Activated CD4-positive, alpha-beta memory T cell treated with anti-CD3 and anti-CD28 coated beads, Interleukin-2, amount 10 ng/mL, durations not matched to agents 7 days and 5 days (primary cell): ENCODE results near the gene KRTAP10-1. TPM values are rescaled to one million over a fixed set of nuclear protein-coding genes. Genes with fewer than 3 reads are reported as not detected.
"Not testable (repeated sequence)": the region's sequence is repeated elsewhere in the genome, so short reads cannot be mapped to it uniquely, and the experiment has no call there.

Source experiments
- CTCF ChIA-PET: fragments of 350-600 bp; sonication (Branson Sonifier 250); formaldehyde crosslinking; loops from one replicate; lab custom pipeline; 2021; ENCODE audit warnings: antibody characterized with exemption, inconsistent platforms; lab: Charles Lee
- POLR2A ChIA-PET: fragments of 350-600 bp; sonication (Branson Sonifier 250); formaldehyde crosslinking; loops from one replicate; lab custom pipeline; 2021; ENCODE audit warnings: antibody characterized with exemption; lab: Charles Lee
- DNase-seq: peaks from one replicate; pipeline ENCODE4 v3.0.0-alpha.2; 2020
- H3K27ac Mint-ChIP-seq: one replicate; pipeline ENCODE4 v1.8.0; 2021; ENCODE audit warnings: mild to moderate bottlenecking, mixed read lengths
- H3K27me3 Mint-ChIP-seq: one replicate; pipeline ENCODE4 v1.8.0; 2021; ENCODE audit warnings: mixed read lengths
- H3K36me3 Mint-ChIP-seq: one replicate; pipeline ENCODE4 v1.8.0; 2021; ENCODE audit warnings: low read depth, mixed read lengths
- H3K4me1 Mint-ChIP-seq: one replicate; pipeline ENCODE4 v1.8.0; 2021; ENCODE audit warnings: mixed read lengths
- H3K4me3 Mint-ChIP-seq: one replicate; pipeline ENCODE4 v1.8.0; 2021; ENCODE audit warnings: mild to moderate bottlenecking, mixed read lengths
- H3K9me3 Mint-ChIP-seq: one replicate; pipeline ENCODE4 v1.8.0; 2021; ENCODE audit warnings: mixed read lengths
- total RNA-seq, 2 experiments: library from RNA; stranded (reverse); gene quantifications; one replicate each; pipeline ENCODE4 v1.2.3, GENCODE V29; 2021

Gene KRTAP10-1
- total RNA-seq, 2 experiments from 2014 or later, result not detected

DNA sequence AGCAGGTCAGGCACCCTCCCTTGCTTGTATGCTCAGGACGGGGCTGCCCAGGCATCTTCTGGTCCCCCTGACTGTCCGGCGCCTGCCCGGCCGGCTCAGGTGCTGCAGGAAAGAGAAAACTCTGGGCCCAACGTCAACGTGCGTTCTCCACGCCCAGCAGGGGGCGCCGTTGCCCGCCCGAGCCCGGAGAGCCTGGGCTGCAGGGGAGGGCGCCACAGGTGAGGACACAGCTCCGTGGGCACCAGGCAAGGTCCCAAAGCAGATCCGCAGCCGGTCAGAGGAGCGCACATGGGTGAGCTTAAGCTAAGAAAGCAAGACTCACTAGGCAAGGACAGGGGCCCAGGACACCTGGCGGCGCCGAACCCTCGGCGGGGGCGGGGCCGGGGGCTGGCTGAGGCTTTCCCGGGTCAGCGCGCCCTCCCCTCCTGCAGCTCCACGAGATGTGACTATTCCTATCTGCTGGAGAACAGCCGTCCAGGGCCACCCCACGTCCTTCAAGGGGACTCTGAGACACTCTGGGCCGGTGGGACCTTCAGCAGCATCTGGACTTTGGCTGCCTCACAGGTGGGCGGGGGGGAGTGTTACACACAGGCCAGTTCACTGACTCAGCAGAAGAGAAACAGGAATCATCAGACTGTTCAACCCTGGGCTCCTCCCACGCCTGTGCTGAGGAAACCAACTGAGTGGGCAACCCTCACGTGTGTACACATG lies 29.3 kb downstream of the KRTAP10-1 start:
- no peaks in the 10 kb centered on the region for H3K9me3 Mint-ChIP-seq
- no peak overlapping the region for H3K4me3 Mint-ChIP-seq
- no peaks in the 10 kb centered on the region for H3K27me3 Mint-ChIP-seq
- no peak overlapping the region for H3K27ac Mint-ChIP-seq
- POLR2A ChIA-PET, result no interaction called here
- DNase-seq, result peak; percentile 84
- H3K36me3 Mint-ChIP-seq, result no peaks in the 10 kb centered on the region
- peaks cover 6% of the 10 kb centered on the region for H3K4me1 Mint-ChIP-seq
- CTCF ChIA-PET, result interaction anchor here (0.7 to 3.5 kb wide), 20 partner anchors 9 to 618 kb away, joined by 3 to 51 read pairs (median 4); partner anchors contain the start of genes KRTAP10-11 and UBE2G2

DNA sequence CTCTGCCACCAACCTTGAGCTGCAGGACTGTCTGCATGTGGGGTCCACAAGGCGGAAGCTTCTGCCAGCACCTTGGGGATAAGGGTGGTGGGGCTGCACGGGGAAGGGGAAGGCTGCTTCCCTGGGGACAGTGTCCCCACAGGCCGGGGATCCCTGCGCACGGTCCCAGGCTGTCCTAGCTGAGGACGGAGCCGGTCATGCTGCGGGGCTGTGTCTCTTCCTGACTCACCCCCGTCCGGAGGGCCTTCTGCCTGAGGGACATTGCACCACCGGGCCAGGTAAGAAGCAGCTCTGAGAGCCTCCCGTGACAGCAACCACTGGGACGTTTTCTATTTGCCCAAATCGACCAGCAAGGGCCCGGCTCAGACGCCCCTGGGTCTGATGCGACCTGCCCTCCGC lies 29.9 kb downstream of the KRTAP10-1 start:
- Mint-ChIP-seq H3K27me3 (no peaks in the 10 kb centered on the region), H3K4me1 (peaks cover 6% of the 10 kb centered on the region), H3K4me3 (no peak overlapping the region), H3K27ac (no peak overlapping the region), H3K9me3 (no peaks in the 10 kb centered on the region), H3K36me3 (no peaks in the 10 kb centered on the region)
- POLR2A ChIA-PET, result no interaction called here
- CTCF ChIA-PET, result interaction anchor here (0.8 to 3.5 kb wide), 19 partner anchors 9 to 293 kb away, joined by 3 to 51 read pairs (median 4); partner anchors contain the start of genes KRTAP10-11 and UBE2G2
- DNase-seq, result no peak

DNA sequence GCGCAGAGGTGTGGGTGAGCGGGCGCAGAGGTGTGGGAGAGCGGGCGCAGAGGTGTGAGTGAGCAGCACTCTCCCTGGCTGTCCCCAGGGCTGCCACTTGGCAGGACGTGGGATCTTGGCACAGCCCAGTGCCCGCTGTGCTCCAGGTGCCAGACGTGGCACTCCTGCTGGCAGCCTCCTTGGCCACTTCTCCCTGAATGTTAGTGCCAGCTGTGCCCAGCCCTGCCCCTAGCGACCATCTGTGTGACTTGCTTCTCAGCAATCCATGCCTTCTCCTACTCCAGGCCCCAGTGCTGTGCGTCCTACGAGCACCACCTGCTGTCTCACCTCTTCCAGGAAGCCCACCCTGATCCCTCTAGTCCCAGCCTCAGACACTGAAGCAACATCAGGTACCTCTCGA lies 30.5 kb downstream of the KRTAP10-1 start:
- no peak for DNase-seq
- H3K36me3 Mint-ChIP-seq, result no peaks in the 10 kb centered on the region
- H3K4me1 Mint-ChIP-seq, result peaks cover 6% of the 10 kb centered on the region
- no peaks in the 10 kb centered on the region for H3K9me3 Mint-ChIP-seq
- H3K27me3 Mint-ChIP-seq, result no peaks in the 10 kb centered on the region
- no peak overlapping the region for H3K27ac Mint-ChIP-seq
- no peak overlapping the region for H3K4me3 Mint-ChIP-seq
- CTCF ChIA-PET, result interaction anchor here (1.3 to 3.5 kb wide), 10 partner anchors 8 to 294 kb away, joined by 3 to 51 read pairs (median 5); no protein-coding TSS in a partner anchor
- POLR2A ChIA-PET, result no interaction called here

DNA sequence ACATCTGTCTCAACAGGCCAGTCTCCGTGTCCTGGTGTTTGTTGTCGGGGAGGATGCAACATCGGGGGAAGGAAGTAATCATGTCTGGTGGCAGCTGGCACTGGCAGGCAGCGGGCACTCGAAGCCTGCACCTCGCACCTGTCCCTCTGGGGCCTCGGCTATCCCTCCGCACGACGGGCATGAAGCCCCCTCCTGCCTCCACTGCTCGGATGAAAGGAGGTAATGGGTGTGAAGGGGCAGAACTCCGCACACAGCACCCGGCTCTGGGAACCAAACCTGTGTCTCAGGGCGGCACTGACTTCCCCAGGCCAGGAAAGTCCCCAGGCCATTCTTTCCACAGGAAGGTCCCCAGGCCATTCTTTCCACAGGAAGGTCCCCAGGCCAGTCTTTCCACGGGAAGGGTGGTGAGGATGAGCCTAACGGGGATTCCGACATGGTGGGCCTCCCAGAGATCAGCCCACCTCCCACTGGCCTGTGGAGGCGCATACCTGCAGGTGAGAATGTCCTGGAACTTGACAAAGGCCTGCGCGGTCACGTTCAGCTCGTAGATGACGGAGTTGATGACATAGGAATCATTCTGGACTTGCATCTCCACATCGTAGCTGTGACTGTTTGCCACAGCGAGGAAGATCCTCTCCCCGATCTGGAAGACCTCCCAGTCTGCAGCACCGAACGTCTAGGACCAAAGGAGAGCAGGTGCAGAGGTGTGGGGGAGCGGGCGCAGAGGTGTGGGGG lies 31.1 kb downstream of the KRTAP10-1 start:
- H3K27me3 Mint-ChIP-seq, result no peaks in the 10 kb centered on the region
- DNase-seq, result no peak
- H3K4me1 Mint-ChIP-seq, result peaks cover 6% of the 10 kb centered on the region
- ChIA-PET CTCF (interaction anchor here (1.3 to 3.5 kb wide), 4 partner anchors 233 to 291 kb away, joined by 3 to 51 read pairs (median 10); no protein-coding TSS in a partner anchor), POLR2A (no interaction called here)
- no peaks in the 10 kb centered on the region for H3K9me3 Mint-ChIP-seq
- H3K36me3 Mint-ChIP-seq, result no peaks in the 10 kb centered on the region
- no peak overlapping the region for H3K4me3 Mint-ChIP-seq
- H3K27ac Mint-ChIP-seq, result no peak overlapping the region

DNA sequence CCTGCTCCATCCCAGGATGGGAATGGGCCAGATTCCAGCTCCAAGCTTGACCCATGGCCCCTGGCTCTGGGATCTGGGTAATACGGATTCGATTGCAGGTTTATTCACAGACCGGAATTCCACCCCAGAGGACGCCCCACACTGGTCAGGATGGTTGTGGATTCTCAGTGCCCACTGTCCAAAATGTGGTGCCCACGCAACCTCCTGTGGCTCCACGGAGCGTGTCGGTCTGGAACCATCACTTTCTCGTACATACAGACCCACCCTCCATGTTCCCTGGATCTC lies 31.6 kb downstream of the KRTAP10-1 start:
- H3K27me3 Mint-ChIP-seq, result no peaks in the 10 kb centered on the region
- no peak for DNase-seq
- H3K9me3 Mint-ChIP-seq, result no peaks in the 10 kb centered on the region
- H3K27ac Mint-ChIP-seq, result no peak overlapping the region
- CTCF ChIA-PET, result interaction anchor here (1.3 to 1.4 kb wide), 2 partner anchors 286 to 291 kb away, joined by 3 read pairs; no protein-coding TSS in a partner anchor
- no peaks in the 10 kb centered on the region for H3K36me3 Mint-ChIP-seq
- no peak overlapping the region for H3K4me3 Mint-ChIP-seq
- peaks cover 6% of the 10 kb centered on the region for H3K4me1 Mint-ChIP-seq
- POLR2A ChIA-PET, result no interaction called here

DNA sequence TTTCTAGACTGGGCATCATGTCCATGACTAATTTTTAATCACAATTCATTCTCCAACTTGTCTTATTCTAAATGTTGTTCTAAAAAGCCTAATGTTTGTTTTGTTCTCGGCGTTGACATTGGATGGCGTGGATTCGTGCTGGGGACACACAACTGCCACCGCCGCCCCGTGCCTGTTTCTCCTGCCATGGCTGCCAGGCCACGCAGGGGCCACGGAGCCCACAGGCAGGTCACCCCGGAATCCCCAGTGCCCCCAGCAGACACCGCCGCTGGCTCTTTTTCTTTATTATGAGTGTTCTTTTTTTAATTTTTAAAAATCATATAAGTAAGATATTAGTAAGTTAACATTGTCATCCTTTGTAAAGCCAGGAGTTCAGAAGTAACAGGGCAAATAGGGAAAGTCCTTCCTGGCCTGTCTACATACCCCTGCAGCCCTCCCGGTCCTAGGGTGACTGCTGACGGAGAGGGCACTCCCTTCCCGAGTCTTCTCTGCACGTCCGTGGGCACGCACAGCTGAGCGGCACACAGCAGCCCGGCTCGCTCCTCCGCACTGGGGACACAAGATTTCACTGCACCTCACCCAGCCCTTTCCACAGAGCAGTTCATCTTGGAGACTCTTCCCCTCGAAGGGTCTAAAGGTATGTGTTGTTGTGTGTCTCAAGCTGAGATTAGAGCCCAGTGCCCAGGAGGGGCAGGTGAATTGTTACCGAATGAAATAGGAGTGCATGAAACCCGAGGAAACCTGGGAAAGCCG lies 32.1 kb downstream of the KRTAP10-1 start:
- no peak overlapping the region for H3K4me3 Mint-ChIP-seq
- H3K27me3 Mint-ChIP-seq, result no peaks in the 10 kb centered on the region
- no peak overlapping the region for H3K27ac Mint-ChIP-seq
- H3K9me3 Mint-ChIP-seq, result no peaks in the 10 kb centered on the region
- no peaks in the 10 kb centered on the region for H3K36me3 Mint-ChIP-seq
- DNase-seq, result no peak
- ChIA-PET POLR2A (no interaction called here), CTCF (interaction anchor here (1.3 to 1.4 kb wide), 2 partner anchors 286 to 292 kb away, joined by 3 read pairs; no protein-coding TSS in a partner anchor)
- H3K4me1 Mint-ChIP-seq, result peaks cover 6% of the 10 kb centered on the region

DNA sequence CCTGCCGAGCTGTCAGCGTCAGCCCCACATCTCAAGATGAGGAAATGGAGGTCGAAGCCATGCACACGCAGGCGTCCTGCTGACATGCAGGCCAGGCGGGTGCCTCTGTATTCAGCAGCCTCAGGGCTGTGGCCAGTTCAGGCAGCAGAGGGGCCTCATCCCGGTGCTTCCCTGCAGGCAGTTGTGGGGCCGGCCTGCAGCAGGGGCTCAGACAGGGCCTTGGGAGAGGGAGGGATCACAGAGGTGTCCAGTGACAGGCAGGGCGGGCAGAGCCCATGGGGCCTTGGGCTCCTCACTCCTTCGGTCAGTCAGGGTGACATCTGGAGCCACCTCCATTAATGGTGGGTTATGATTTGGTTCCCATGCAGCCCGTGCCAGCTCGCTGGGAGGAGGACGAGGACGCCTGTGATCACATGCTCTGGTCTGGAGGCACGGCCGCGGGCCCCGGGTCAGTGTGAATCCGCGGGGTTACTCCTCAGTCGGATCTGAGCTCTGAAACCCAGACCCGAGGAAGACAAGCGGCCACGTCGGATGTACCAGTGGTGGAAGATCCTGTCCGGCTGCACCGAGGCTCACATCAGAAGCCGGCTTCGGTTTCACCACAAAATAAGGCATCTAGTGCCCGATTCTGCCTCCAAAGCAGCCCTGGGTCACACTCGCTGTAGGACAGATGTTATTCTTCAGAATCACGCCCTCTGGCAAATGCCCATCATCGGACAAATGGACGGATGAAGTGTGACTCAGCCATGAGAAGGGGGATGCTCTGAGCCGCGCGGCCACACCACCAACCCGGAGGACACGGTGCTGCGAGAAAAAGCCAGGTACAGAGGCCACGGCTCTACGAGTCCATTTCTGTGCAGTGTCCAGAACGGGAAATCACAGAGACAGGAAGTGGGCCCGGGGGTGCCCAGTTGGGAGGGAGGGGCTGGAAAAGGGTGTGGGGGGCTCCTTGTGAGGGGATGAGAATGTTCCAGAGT lies 33.4 kb downstream of the KRTAP10-1 start:
- DNase-seq, result no peak
- H3K27ac Mint-ChIP-seq, result no peak overlapping the region
- H3K9me3 Mint-ChIP-seq, result no peaks in the 10 kb centered on the region
- H3K4me1 Mint-ChIP-seq, result peaks cover 8% of the 10 kb centered on the region
- H3K27me3 Mint-ChIP-seq, result no peaks in the 10 kb centered on the region
- CTCF ChIA-PET, result interaction anchor here (2.2 kb wide), 1 partner anchor 294 kb away, joined by 7 read pairs; no protein-coding TSS in a partner anchor
- POLR2A ChIA-PET, result no interaction called here
- H3K36me3 Mint-ChIP-seq, result no peaks in the 10 kb centered on the region
- no peak overlapping the region for H3K4me3 Mint-ChIP-seq

DNA sequence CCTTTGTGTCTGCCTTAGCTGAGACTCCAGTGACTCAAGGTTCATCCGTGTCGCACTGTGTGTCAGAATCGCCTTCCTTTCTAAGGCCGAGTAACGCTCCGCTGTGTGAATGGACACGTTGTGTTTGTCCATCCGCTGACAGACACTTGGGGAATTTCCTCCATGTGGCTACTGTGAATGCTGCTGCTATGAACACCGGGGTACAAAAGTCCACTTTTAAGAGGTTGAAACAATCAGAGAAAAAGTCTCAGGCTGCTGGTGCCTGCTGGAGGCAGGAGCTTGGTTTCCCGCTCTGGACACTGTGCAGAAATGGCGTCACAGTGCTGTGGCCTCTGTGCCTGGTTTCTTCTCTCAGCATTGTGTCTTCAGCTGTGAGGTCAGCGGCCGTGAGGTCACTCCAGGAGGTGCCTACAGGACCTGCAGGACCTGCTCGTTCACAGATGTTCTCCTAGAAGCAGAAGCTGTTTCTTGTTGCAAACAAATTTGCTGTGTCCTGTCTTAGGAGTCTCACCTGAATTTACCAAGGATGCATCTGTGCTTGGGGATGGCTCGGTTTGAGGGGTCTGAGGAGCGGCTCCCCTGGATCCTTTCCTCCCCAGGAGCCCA lies 34.2 kb downstream of the KRTAP10-1 start:
- CTCF ChIA-PET, result interaction anchor here (2.2 kb wide), 1 partner anchor 295 kb away, joined by 7 read pairs; no protein-coding TSS in a partner anchor
- peaks cover 5% of the 10 kb centered on the region for H3K4me1 Mint-ChIP-seq

DNA sequence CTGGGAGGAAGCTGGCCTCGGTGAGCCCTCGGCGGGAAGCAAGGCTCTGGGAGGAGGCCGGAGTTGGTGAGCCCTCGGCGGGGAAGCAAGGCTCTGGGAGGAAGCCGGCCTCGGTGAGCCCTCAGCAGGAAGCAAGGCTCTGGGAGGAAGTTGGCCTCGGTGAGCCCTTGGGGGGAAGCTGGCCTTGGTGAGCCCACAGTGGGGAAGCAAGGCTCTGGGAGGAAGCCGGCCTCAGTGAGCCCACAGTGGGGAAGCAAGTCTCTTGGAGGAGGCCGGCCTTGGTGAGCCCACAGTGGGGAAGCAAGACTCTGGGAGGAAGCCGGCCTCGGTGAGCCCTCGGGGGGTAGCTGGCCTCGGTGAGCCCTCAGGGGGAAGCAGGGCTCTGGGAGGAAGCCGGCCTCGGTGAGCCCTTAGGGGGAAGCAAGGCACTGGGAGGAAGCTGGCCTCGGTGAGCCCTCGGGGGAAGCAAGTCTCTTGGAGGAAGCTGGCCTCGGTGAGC lies 36.0 kb downstream of the KRTAP10-1 start:
- Mint-ChIP-seq H3K36me3 (no peaks in the 10 kb centered on the region), H3K4me1 (peaks cover 2% of the 10 kb centered on the region), H3K9me3 (no peaks in the 10 kb centered on the region), H3K27ac (no peak overlapping the region), H3K4me3 (no peak overlapping the region), H3K27me3 (no peaks in the 10 kb centered on the region)
- no peak for DNase-seq
- ChIA-PET CTCF (interaction anchor here (0.9 kb wide), 1 partner anchor 22 kb away, joined by 6 read pairs; no protein-coding TSS in a partner anchor), POLR2A (interaction anchor here (0.6 to 0.8 kb wide), 2 partner anchors 10 to 344 kb away, joined by 3 read pairs; no protein-coding TSS in a partner anchor)

More for the DNA sequence above, 34.2 kb downstream of the KRTAP10-1 start:
- Mint-ChIP-seq H3K27ac (no peak overlapping the region), H3K36me3 (no peaks in the 10 kb centered on the region), H3K27me3 (no peaks in the 10 kb centered on the region), H3K4me3 (no peak overlapping the region), H3K9me3 (no peaks in the 10 kb centered on the region)
- no peak for DNase-seq
- POLR2A ChIA-PET, result no interaction called here

DNA sequence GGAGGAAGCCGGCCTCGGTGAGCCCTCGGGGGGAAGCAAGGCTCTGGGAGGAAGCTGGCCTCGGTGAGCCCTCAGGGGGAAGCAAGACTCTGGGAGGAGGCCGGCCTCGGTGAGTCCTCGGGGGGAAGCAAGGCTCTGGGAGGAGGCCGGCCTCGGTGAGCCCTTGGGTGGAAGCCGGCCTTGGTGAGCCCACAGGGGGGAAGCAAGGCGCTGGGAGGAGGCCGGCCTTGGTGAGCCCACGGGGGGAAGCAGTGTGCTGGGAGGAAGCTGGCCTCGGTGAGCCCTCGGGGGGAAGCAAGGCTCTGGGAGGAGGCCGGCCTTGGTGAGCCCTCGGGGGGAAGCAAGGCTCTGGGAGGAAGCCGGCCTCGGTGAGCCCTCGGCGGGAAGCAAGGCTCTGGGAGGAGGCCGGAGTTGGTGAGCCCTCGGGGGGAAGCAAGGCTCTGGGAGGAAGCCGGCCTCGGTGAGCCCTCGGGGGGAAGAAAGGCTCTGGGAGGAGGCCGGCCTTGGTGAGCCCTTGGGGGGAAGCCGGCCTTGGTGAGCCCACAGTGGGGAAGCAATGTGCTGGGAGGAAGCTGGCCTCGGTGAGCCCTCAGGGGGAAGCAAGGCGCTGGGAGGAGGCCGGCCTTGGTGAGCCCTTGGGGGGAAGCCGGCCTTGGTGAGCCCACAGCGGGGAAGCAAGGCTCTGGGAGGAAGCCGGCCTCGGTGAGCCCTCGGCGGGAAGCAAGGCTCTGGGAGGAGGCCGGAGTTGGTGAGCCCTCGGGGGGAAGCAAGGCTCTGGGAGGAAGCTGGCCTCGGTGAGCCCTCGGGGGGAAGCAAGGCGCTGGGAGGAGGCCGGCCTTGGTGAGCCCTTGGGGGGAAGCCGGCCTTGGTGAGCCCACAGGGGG lies 36.7 kb downstream of the KRTAP10-1 start:
- H3K4me3 Mint-ChIP-seq, H3K27me3 Mint-ChIP-seq, H3K9me3 Mint-ChIP-seq, H3K36me3 Mint-ChIP-seq, DNase-seq, H3K4me1 Mint-ChIP-seq, H3K27ac Mint-ChIP-seq, POLR2A ChIA-PET: not testable (repeated sequence)
- CTCF ChIA-PET, result interaction anchor here (0.9 kb wide), 1 partner anchor 21 kb away, joined by 6 read pairs; no protein-coding TSS in a partner anchor
